ENCODE data around the gene CAMK2D.

Gene CAMK2D

GRCh38 chr4:113524096-113524495 is 237.4 kb downstream of the CAMK2D start:
- no peak for DNase-seq (ENCODE audit: low read depth)

GRCh38 chr4:113522433-113522832 is 239.1 kb downstream of the CAMK2D start:
- no peak for DNase-seq (ENCODE audit: low read depth)

- DNase-seq (ENCODE audit: low read depth) = no peak
Measured at GRCh38 chr4:113513382-113513781, 248.2 kb downstream of the CAMK2D start.

- no peak for DNase-seq (ENCODE audit: low read depth)
Measured at GRCh38 chr4:113512880-113513279, 248.7 kb downstream of the CAMK2D start.

- no peak for DNase-seq (ENCODE audit: low read depth)
Measured at GRCh38 chr4:113511944-113512343, 249.6 kb downstream of the CAMK2D start.

GRCh38 chr4:113509851-113510250 is 251.7 kb downstream of the CAMK2D start:
- no peak for DNase-seq (ENCODE audit: low read depth)

- DNase-seq (ENCODE audit: low read depth) = no peak
Measured at GRCh38 chr4:113505044-113505443, 256.5 kb downstream of the CAMK2D start.

GRCh38 chr4:113504422-113504821 is 257.1 kb downstream of the CAMK2D start:
- no peak for DNase-seq (ENCODE audit: low read depth)

- no peak for DNase-seq (ENCODE audit: low read depth)
Measured at GRCh38 chr4:113503691-113504090, 257.8 kb downstream of the CAMK2D start.

- no peak for DNase-seq (ENCODE audit: low read depth)
Measured at GRCh38 chr4:113502906-113503305, 258.6 kb downstream of the CAMK2D start.

- no peak for DNase-seq (ENCODE audit: low read depth)
Measured at GRCh38 chr4:113502476-113502875, 259.1 kb downstream of the CAMK2D start.

GRCh38 chr4:113500424-113500823 is 261.1 kb downstream of the CAMK2D start:
- no peak for DNase-seq (ENCODE audit: low read depth)

- no peak for DNase-seq (ENCODE audit: low read depth)
Measured at GRCh38 chr4:113499696-113500095, 261.8 kb downstream of the CAMK2D start.

GRCh38 chr4:113499166-113499565 is 262.4 kb downstream of the CAMK2D start:
- no peak for DNase-seq (ENCODE audit: low read depth)

GRCh38 chr4:113497154-113497884 is 264.2 kb downstream of the CAMK2D start:
- no peak for DNase-seq (ENCODE audit: low read depth)

GRCh38 chr4:113496698-113497097 is 264.8 kb downstream of the CAMK2D start:
- no peak for DNase-seq (ENCODE audit: low read depth)

GRCh38 chr4:113495790-113496189 is 265.7 kb downstream of the CAMK2D start:
- no peak for DNase-seq (ENCODE audit: low read depth)

GRCh38 chr4:113483131-113483530 is 278.4 kb downstream of the CAMK2D start:
- DNase-seq (ENCODE audit: low read depth) = no peak

GRCh38 chr4:113482325-113482724 is 279.2 kb downstream of the CAMK2D start:
- no peak for DNase-seq (ENCODE audit: low read depth)

GRCh38 chr4:113481820-113482219 is 279.7 kb downstream of the CAMK2D start:
- no peak for DNase-seq (ENCODE audit: low read depth)

GRCh38 chr4:113480109-113480508 is 281.4 kb downstream of the CAMK2D start:
- no peak for DNase-seq (ENCODE audit: low read depth)

- no peak for DNase-seq (ENCODE audit: low read depth)
Measured at GRCh38 chr4:113478032-113478431, 283.5 kb downstream of the CAMK2D start.

- no peak for DNase-seq (ENCODE audit: low read depth)
Measured at GRCh38 chr4:113476800-113477199, 284.7 kb downstream of the CAMK2D start.

GRCh38 chr4:113474017-113474416 is 287.5 kb downstream of the CAMK2D start:
- no peak for DNase-seq (ENCODE audit: low read depth)

Data from CMK (cell line).